A673 (cell line): Measurements from ENCODE around the gene INSR. TPM values are rescaled to one million over a fixed set of nuclear protein-coding genes. Genes with fewer than 3 reads are reported as not detected.

Experiments used
- BruUV-seq: library from RNA; stranded (reverse); fragments of 400-500 nt; replicated peaks from 2 replicates; lab custom pipeline; 2021; lab: Mats Ljungman, UMichigan
- CTCF ChIA-PET: fragments of 300-600 bp; sonication (Branson Sonifier 250); formaldehyde crosslinking; loops from one replicate; lab custom pipeline; 2022; ENCODE audit warnings: antibody characterized with exemption; lab: Charles Lee
- POLR2A ChIA-PET: fragments of 300-600 bp; sonication (Branson Sonifier 250); formaldehyde crosslinking; loops from one replicate; lab custom pipeline; 2022; ENCODE audit warnings: antibody characterized with exemption; ENCODE audit not compliant: low non-redundant PET; lab: Charles Lee
- DNase-seq: peaks from one replicate; pipeline ENCODE4 v3.0.0-alpha.2; 2015; ENCODE audit warnings: low spot score
- H3K27ac ChIP-seq: fragments of 200-600 bp; sonication (generic); 2 replicates; pipeline ENCODE4 v1.5.1; 2016; ENCODE audit warnings: mixed run types, low read depth, mild to moderate bottlenecking, mixed read lengths, antibody characterized with exemption, low read length; ENCODE audit not compliant: poor library complexity, severe bottlenecking
- H3K27me3 ChIP-seq: fragments of 200-600 bp; sonication (generic); replicated peaks from 2 replicates; pipeline ENCODE4 v1.6.1; 2017; ENCODE audit warnings: mixed run types, low read depth, mild to moderate bottlenecking, mixed read lengths, antibody characterized with exemption, low read length; ENCODE audit not compliant: insufficient read depth, poor library complexity
- H3K36me3 ChIP-seq: fragments of 200-600 bp; sonication (generic); 2 replicates; pipeline ENCODE4 v1.6.1; 2016; ENCODE audit warnings: mixed run types, mild to moderate bottlenecking, mixed read lengths, antibody characterized with exemption, low read length; ENCODE audit not compliant: insufficient read depth, poor library complexity, severe bottlenecking
- H3K4me1 ChIP-seq: fragments of 200-600 bp; sonication (generic); 2 replicates; pipeline ENCODE4 v1.6.1; 2017; ENCODE audit warnings: mixed run types, mild to moderate bottlenecking, mixed read lengths, antibody characterized with exemption, low read length; ENCODE audit not compliant: insufficient read depth, poor library complexity, severe bottlenecking
- H3K4me3 ChIP-seq: fragments of 200-600 bp; sonication (generic); 2 replicates; pipeline ENCODE4 v1.5.1; 2016; ENCODE audit warnings: low read depth, mixed run types, mild to moderate bottlenecking, mixed read lengths, low read length; ENCODE audit not compliant: poor library complexity, severe bottlenecking
- H3K9me3 ChIP-seq: fragments of 200-600 bp; sonication (generic); 2 replicates; pipeline ENCODE4 v1.6.1; 2016; ENCODE audit warnings: mixed run types, low read depth, mild to moderate bottlenecking, mixed read lengths, antibody characterized with exemption, low read length; ENCODE audit not compliant: poor library complexity, severe bottlenecking
- CTCF ChIP-seq: fragments of 300-800, 200-600 bp; sonication (generic); conservative IDR thresholded peaks from 2 replicates; pipeline ENCODE4 v1.5.1; 2017; ENCODE audit warnings: low read depth, mild to moderate bottlenecking, antibody characterized with exemption, low read length, moderate library complexity, mixed read lengths
- EZH2 ChIP-seq: fragments of 200-600 bp; sonication (generic); IDR thresholded peaks from 2 replicates; pipeline ENCODE4 v1.6.1; 2017; ENCODE audit warnings: borderline replicate concordance, low read depth, mild to moderate bottlenecking, mixed read lengths, antibody characterized with exemption, low read length; ENCODE audit not compliant: poor library complexity, severe bottlenecking
- intact Hi-C: fragments of 100-400 bp; cut with micrococcal nuclease; formaldehyde crosslinking; loops from one replicate; pipeline ENCODE4 v1.10.0; 2022; ENCODE audit not compliant: unreplicated experiment
- total RNA-seq: library from RNA; stranded (reverse); gene quantifications from 2 replicates; pipeline ENCODE4 v1.2.3, GENCODE V29; 2021

INSR gene
- total RNA-seq, 1 experiment from 2014 or later: 12.9 TPM

- Histone ChIP-seq H3K9me3 (no peaks in the 10 kb centered on the region), H3K36me3 (no peaks in the 10 kb centered on the region), H3K27me3 (no peaks in the 10 kb centered on the region), H3K4me1 (no peaks in the 10 kb centered on the region), H3K4me3 (no peak overlapping the region), H3K27ac (no peak overlapping the region)
- TF ChIP-seq CTCF (no peak), EZH2 (no peak)
- POLR2A ChIA-PET: no interaction called here
- no TSS peak for BruUV-seq
- CTCF ChIA-PET: no interaction called here
- DNase-seq: no peak
- intact Hi-C loops: no loop called here
Measured at GRCh38 chr19:7063339-7063738, 230.9 kb downstream of the INSR start.

Other genes starting within 250 kb of the INSR start
- 1.0 TPM in 1 of 2 replicates, not detected in the other for gene MBD3L2, start 245.1 kb downstream of the INSR start, total RNA-seq
- gene MBD3L3, start 235.7 kb downstream of the INSR start, total RNA-seq: 6.1 and 9.0 TPM in 2 replicates
- gene ZNF557, start 224.7 kb downstream of the INSR start, total RNA-seq: 12.5 and 14.1 TPM in 2 replicates
- 33.4 and 34.9 TPM in 2 replicates for gene ARHGEF18, start 54.5 kb upstream of the INSR start, total RNA-seq
- gene PEX11G, start 194.6 kb upstream of the INSR start, total RNA-seq: 1.1 and 1.9 TPM in 2 replicates
- gene ZNF358, start 221.7 kb upstream of the INSR start, total RNA-seq: 44.1 and 48.2 TPM in 2 replicates
- gene MCOLN1, start 228.2 kb upstream of the INSR start, total RNA-seq: 25.7 and 28.4 TPM in 2 replicates
- gene PNPLA6, start 241.3 kb upstream of the INSR start, total RNA-seq: 70.4 and 73.9 TPM in 2 replicates